Thyroid gland (tissue), 4 donors: ENCODE measurements around the gene ASCL4. TPM values are rescaled to one million over a fixed set of nuclear protein-coding genes. Genes with fewer than 3 reads are reported as not detected.

Source experiments
- DNase-seq, 2 donors: peaks; one replicate each; pipeline ENCODE4 v3.0.0-alpha.2; 2019
- H3K27ac ChIP-seq, 3 donors: fragments of 200-600 bp; sonication (generic); 1 replicate in 2 of 3; 2 replicates in 1 of 3; pipeline ENCODE4 v1.5.1; 2016 to 2019; ENCODE audit warnings: mild to moderate bottlenecking in 1 of 3, moderate library complexity in 1 of 3
- H3K27me3 ChIP-seq: fragments of 200-600 bp; sonication (generic); one replicate; pipeline ENCODE4 v1.5.1; 2019
- H3K36me3 ChIP-seq, 2 donors: fragments of 200-600 bp; sonication (generic); one replicate each; pipeline ENCODE4 v1.5.1; 2016 to 2019
- H3K4me1 ChIP-seq, 2 donors: fragments of 200-600 bp; sonication (generic); one replicate each; pipeline ENCODE4 v1.5.1; 2017 to 2019
- H3K4me3 ChIP-seq, 3 donors: fragments of 200-600 bp; sonication (generic); replicated peaks in 1 of 3; 1 replicate in 2 of 3; 2 replicates in 1 of 3; pipeline ENCODE4 v1.5.1; 2016; ENCODE audit warnings: mild to moderate bottlenecking in 1 of 3
- H3K9me3 ChIP-seq: fragments of 200-600 bp; sonication (generic); one replicate; pipeline ENCODE4 v1.5.1; 2017
- POLR2A ChIP-seq, 2 donors: fragments of 450-650 bp; IDR thresholded peaks; one replicate each; pipeline ENCODE4 v1.6.1; 2017; ENCODE audit warnings: antibody characterized with exemption in 2 of 2, mild to moderate bottlenecking in 2 of 2, moderate library complexity in 1 of 2
- WGBS, 2 donors: methylation state at CpG; one replicate each; pipeline ENCODE4 v1.1.5; 2017; 5-methylcytosine and 5-hydroxymethylcytosine counted together
- intact Hi-C: fragments of 100-400 bp; cut with DNase I; formaldehyde crosslinking; loops from one replicate; pipeline ENCODE4 v1.15.1; 2023
- total RNA-seq, 4 donors: library from RNA; depleted of rRNA; stranded (reverse); fragments of >200 nt; gene quantifications; one replicate each; pipeline ENCODE4 v1.2.3, GENCODE V29; 2016
- TF ChIP-seq, protein P1 (sequence below), 6 experiments: fragments of 200-600 bp in 3 of 6; fragments of 450-650 bp in 3 of 6; sonication (generic) in 3 of 6; IDR thresholded peaks; one replicate each; pipeline ENCODE4 v1.5.1; 2016 to 2019; ENCODE audit warnings: antibody characterized with exemption in 6 of 6, mild to moderate bottlenecking in 2 of 6, inconsistent platforms in 1 of 6, moderate library complexity in 1 of 6

Gene ASCL4
- total RNA-seq, 4 donors from 2014 or later = not detected

DNA sequence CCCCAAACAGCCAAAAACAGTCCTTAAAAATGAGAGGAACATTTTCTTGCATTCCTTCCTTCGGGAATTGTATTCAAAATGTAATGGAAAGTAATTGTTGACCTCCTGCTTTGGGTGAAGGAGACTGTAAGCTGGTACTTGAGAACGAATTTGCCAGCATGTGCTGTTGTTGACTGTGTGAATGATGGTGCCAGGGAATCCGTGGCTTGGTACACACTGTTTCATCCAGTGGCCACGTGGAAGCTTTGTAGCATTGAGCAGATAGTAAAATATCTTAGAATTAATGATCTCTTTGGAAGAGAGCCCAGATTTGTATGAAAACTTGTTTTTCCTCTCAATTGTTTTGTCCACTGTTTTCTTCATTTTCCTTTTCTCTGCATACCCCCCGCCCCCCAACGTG is 1.7 kb downstream of the ASCL4 start:
- no peak for DNase-seq
- no peaks in the 10 kb centered on the region for H3K9me3 ChIP-seq
- no peak overlapping the region for H3K4me3 ChIP-seq
- WGBS, 2 donors = 36 to 37% methylated on average over 6 of the region's 6 CpGs
- peaks cover 23% of the 10 kb centered on the region for H3K27me3 ChIP-seq
- H3K27ac ChIP-seq = no peak overlapping the region
- intact Hi-C loops = loop anchor here (10.0 kb wide), 1 partner anchor 109 kb away; no protein-coding TSS in a partner anchor
- H3K36me3 ChIP-seq = no peaks in the 10 kb centered on the region
- H3K4me1 ChIP-seq = peaks cover 5 to 8% of the 10 kb centered on the region in 2 donors
- TF ChIP-seq POLR2A (IDR thresholded peaks at IDR 0.05) = no peak
- TF ChIP-seq, protein P1, sequence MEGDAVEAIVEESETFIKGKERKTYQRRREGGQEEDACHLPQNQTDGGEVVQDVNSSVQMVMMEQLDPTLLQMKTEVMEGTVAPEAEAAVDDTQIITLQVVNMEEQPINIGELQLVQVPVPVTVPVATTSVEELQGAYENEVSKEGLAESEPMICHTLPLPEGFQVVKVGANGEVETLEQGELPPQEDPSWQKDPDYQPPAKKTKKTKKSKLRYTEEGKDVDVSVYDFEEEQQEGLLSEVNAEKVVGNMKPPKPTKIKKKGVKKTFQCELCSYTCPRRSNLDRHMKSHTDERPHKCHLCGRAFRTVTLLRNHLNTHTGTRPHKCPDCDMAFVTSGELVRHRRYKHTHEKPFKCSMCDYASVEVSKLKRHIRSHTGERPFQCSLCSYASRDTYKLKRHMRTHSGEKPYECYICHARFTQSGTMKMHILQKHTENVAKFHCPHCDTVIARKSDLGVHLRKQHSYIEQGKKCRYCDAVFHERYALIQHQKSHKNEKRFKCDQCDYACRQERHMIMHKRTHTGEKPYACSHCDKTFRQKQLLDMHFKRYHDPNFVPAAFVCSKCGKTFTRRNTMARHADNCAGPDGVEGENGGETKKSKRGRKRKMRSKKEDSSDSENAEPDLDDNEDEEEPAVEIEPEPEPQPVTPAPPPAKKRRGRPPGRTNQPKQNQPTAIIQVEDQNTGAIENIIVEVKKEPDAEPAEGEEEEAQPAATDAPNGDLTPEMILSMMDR (IDR thresholded peaks at IDR 0.05) = no peak

DNA sequence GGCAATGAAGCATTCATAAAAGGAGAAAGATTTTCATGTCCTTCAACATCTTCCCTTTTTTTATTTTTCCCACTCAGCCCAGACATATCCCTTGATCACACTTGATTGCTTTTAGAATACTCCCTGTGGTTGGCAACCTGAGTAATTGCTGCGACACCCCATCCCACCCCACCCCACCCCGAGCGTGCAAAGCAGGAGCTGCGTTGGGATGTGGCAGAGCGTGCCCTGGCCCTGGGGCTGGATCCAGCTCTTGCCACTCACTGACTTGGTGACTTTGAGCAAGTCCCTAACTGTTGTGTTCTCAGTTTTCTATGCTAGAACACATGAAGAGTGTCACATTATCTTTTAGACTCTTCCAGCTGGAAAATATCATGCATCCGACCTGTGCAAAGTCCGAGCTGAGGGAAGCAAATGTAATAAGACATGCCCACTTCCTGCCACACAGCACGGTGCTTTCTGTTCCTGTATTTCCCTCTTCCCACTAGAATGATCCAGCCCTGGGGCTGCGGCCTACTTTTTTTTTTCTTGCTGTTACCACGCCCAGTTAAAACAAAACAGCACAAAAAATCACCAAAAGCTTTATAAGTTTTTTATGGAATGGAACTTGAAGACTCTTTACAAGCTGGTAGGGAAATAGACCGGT is 4.0 kb downstream of the ASCL4 start:
- TF ChIP-seq, protein P1 (IDR thresholded peaks at IDR 0.05) = no peak
- no peak for TF ChIP-seq POLR2A (IDR thresholded peaks at IDR 0.05)
- Histone ChIP-seq H3K4me1 (peaks cover 5 to 8% of the 10 kb centered on the region in 2 donors), H3K4me3 (no peak overlapping the region), H3K27ac (no peak overlapping the region), H3K36me3 (no peaks in the 10 kb centered on the region), H3K27me3 (peaks cover 21% of the 10 kb centered on the region), H3K9me3 (no peaks in the 10 kb centered on the region)
- WGBS, 2 donors = 68 to 76% methylated on average over 11 of the region's 11 CpGs
- no peak for DNase-seq
- intact Hi-C loops = loop anchor here (10.0 kb wide), 1 partner anchor 106 kb away; no protein-coding TSS in a partner anchor

DNA sequence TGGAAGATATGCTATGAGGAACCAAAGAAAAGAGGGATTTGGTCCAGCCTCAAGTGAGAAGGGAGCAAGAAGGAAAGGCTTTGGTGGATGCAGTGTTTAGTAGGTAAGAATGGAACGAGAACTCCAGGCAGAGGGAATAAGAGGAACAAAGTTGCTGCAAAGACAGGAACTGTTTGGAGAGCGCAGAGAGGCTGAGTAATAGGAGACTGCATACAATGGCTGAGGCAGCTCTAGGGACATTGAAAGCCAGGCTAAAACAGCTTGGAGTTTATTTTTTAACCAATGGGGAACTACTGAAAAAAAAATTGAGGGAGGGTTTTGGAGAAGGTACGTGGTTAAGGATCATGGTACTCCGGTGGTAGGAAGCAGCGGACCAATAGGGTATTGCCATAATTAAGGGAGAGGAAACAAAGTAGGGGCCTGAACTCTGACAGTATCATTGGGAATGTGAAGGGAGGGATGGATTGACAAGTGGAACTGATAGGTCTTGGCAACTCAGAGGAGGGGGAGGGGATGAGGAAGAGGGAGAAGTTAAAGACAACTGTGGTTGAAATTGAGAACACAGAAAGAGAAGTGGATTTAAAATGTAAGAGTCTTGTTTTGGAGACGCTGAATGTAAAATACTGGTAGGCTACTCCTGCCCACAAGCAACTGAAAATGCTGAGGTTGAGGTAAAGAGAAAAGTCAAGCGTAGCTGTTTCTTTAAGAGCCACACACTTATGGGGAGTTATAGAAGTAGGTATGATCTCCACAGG is 4.8 kb downstream of the ASCL4 start:
- Histone ChIP-seq H3K27ac (no peak overlapping the region), H3K4me3 (no peak overlapping the region), H3K9me3 (no peaks in the 10 kb centered on the region), H3K27me3 (peaks cover 19% of the 10 kb centered on the region), H3K36me3 (no peaks in the 10 kb centered on the region), H3K4me1 (peaks cover 5 to 8% of the 10 kb centered on the region in 2 donors)
- WGBS, 2 donors = 68 to 75% methylated on average over 7 of the region's 7 CpGs
- intact Hi-C loops = loop anchor here (10.0 kb wide), 1 partner anchor 106 kb away; no protein-coding TSS in a partner anchor
- TF ChIP-seq, protein P1 (IDR thresholded peaks at IDR 0.05) = no peak
- no peak for TF ChIP-seq POLR2A (IDR thresholded peaks at IDR 0.05)
- no peak for DNase-seq

DNA sequence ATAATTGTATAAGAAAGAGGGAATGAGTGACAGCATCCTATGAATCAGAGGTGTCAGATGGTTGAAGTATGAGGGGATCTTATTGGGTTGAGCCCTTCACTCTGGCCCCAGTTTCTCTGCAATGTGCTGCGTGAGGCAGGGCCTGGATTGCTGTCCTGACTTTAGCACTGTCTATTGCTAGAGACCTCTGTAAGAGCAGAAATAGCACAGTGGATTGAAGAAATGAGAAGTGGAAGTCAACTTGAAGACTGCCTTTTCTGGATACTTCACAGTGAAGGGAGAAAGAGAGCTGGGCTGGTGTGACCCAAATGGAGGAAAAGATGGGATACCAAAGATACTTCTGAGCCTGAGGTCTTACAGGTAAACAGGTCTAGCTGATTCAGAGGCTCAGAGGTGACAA is 5.8 kb downstream of the ASCL4 start:
- no peak for DNase-seq
- Histone ChIP-seq H3K9me3 (no peaks in the 10 kb centered on the region), H3K27ac (no peak overlapping the region), H3K4me3 (no peak overlapping the region), H3K27me3 (peaks cover 10% of the 10 kb centered on the region), H3K36me3 (no peaks in the 10 kb centered on the region), H3K4me1 (peaks cover 3 to 4% of the 10 kb centered on the region in 2 donors)
- intact Hi-C loops = no loop called here
- 32 to 74% methylated on average over 1 of the region's 1 CpG for WGBS, 2 donors
- TF ChIP-seq, protein P1 (IDR thresholded peaks at IDR 0.05) = no peak
- no peak for TF ChIP-seq POLR2A (IDR thresholded peaks at IDR 0.05)

DNA sequence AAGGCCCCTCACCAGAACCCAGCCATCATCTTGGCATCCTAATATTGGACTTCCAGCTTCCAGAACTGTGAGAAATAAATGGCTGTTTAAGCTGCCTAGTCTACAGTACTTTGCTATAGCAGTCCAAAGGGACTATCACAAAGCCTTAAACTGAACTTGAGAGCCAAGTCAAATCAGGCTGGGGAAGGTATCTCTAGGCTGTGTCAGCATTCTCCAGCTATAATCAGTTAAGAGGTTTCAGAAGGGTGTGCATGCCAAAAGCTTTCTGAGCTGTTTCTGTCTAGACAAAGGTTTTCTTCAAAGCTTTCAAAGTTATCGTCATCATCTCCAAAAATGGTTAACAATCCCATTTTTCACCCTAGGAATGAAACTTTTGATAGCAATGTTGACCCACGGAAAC is 7.6 kb downstream of the ASCL4 start:
- Histone ChIP-seq H3K27ac (no peak overlapping the region), H3K27me3 (no peaks in the 10 kb centered on the region), H3K36me3 (no peaks in the 10 kb centered on the region), H3K4me1 (no peaks in the 10 kb centered on the region), H3K9me3 (no peaks in the 10 kb centered on the region), H3K4me3 (no peak overlapping the region)
- no peak for TF ChIP-seq POLR2A (IDR thresholded peaks at IDR 0.05)
- TF ChIP-seq, protein P1 (IDR thresholded peaks at IDR 0.05) = no peak
- WGBS, 2 donors = 61 to 81% methylated on average over 2 of the region's 2 CpGs
- intact Hi-C loops = no loop called here
- no peak for DNase-seq
